Measurements from ENCODE around the gene ADAMTS2.

The ADAMTS2 gene

DNA sequence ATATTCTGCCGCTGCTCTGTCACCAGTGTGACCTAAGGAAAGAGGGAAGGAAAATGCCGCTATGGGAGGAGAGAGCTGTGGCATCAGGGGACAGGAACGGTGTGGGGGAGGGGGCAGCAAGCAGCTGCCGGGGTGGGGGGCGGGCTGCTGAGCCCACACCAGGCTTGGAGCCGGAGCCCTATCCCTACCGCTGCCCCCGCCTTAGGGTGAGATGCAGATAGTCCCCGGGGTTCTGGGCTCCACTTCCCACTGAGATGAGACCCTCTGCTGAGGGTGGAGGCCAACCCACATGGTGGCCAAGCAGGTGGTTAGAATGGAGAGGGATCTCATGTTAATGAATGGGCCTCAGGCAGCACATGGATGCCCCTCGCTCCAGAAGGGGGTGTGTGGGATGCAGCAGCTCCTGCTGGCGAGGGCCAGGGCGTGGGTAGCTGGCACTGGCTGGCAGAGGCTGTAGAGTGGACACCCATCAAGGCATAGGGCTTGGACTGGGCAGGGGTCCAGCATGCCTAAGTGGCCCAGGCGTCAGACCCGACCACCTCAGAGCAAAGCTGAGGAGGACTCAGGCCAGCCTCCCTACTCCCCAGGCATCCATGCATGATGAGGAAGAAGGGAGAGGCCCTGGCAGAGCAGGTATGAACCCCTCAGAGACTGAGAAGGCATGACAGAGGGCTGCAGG lies 153.6 kb downstream of the ADAMTS2 start:
- DNase-seq, result no peak

DNA sequence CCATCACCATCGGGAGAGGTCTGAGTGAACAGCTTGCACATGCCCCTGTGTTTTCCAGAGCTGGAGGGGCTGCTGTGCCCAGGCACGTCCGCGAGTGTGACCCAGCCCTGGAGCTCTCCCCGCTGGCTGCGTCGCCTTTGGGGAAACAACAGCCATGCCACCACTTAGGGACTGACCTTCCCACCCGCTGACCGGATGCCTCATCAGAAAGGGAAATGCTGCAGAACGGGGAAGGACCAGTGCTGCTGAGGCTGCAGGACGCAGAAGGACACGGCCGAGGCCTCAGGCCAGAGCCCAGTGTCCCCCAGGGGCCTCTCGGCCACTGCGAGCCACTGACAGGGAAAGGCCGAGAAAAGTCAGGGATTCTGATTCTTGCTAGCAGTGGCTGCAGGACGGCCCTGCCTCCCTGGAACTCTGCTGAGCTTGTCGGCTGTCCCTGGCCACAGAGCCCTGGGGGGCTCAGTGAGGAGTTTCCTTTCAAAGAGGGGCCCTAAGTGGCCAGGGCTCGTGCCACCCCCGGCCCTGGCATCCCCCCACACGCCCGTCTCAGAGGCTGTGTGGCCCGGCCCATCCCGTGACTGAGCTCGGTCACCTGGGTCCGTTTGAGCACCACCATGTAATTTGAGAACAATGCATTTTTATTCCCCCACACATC lies 154.3 kb downstream of the ADAMTS2 start:
- no peak for DNase-seq

DNA sequence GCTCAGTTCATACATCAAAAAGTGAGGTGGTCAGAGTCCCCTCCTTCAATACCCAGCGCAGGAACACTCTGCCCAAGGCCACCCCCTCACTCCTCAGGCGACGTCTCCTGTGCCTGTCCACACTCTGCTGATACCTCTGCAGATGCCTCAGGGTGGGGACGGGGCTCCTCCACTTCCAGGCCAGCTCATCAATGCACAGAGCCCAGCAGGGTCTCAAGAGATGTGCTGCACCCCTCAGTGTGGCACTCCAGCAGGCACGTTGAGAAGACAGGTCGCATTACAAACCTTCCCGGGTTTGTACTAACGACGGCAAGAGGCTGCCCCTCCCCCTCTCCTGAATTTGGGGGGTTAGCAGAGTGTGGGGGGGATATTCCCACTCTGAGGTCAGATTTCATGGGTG lies 156.6 kb downstream of the ADAMTS2 start:
- DNase-seq, result no peak

DNA sequence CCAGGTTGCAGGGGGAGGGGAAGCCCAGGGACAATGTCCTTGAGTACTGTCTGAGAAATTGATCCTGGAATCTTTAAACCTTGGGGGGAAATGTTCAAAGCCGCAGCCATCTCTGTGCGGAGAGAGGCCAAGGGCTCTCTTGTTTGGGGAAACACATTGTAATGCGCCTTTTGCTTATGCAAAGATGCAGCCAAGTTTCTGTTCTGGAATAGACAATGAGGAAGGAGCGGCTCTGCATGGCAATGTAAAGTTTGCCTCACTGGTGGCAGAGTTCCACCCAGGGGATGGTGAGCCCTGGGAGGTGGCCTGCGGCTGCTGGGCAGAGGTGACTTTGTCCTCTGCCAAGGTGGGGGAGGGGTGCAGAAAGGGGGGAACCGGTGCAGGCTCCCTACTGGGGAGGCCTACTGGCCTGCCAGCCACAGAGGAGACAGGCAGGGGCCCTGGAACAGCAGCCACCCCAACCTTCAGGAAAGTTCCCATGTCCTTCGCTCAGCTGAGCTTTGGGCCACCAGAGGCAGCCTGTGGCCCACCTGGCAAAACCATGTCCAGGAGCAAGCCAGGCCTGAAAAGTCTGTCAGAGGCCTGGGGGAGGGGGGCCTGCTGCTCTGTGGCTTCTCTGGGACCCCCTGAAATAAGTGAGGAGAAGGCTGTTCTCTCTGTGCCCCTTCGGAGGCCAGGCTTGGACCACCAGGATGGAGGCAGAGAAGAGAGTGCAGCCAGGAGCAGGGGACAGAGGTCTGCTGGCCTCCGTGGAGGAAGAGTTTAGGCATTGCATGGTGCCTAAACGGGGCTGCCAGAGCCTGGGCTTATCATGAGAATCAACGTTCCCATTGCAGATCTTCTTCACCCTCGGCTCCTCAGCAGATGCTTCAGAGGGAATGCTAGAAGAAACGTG lies 157.3 kb downstream of the ADAMTS2 start:
- no peak for DNase-seq

DNA sequence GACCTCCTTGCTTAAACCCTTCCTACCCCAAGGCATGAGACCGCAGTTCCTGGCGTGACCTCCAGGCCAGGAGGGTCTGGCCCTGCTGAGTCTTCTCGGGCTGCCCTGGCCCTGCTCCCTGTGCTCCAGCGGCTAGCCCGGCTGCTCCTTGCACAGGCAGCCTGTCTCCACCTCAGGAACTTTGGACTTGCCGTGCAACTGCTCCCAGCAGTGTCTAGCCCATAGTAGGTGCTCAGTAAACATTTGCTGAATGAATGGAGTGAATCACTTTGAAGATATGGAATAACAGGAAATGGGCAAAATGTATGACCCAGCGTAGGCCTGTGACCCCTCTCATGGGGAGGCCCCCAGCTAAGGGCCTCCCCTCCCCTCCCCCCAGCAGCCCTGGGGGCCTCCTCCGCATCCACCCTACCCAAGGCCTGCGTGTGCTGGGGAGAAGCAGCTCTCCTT lies 158.0 kb downstream of the ADAMTS2 start:
- no peak for DNase-seq

DNA sequence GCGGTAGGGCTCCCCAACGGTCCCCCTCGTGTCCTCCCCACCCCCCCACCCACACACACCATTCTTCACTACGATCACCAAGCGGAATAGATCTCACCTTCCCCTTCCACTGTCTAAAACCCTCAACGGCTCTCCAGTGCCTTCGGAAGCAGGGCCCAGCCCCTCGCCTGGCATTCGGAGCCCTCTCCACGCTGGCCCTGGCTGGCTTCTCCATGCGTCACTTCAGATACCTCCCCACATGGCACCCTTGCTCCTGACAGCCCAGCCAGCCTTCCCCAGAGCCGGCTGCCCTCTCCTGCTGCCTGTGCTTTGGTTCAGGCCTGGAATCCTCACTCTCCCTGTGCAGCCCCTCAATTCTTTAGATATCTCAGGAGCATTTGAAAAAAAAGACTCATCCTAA lies 158.5 kb downstream of the ADAMTS2 start:
- no peak for DNase-seq

DNA sequence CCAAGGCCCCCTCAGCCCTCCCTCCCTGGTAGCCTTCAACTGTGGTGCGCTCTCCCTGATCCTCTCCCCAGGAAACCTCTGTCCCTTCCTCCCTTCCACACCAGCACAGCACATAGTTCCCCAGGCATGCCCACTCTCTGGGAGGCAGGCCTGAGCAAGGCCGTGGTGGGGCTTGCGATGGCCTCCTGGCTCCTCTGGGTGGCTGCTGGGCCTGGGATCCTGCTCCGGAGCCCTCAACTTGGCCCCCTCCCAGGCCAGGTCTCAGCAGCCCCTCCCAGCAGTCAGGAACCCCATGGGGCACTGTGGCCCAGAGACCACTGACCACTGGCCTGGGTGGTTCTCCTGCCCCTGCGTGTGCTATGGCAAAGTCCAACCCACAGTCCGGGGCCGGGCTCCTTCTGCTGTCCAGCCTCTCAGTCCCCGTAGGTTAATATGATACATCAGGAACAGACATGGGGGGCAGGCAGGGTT lies 159.3 kb downstream of the ADAMTS2 start:
- DNase-seq, result no peak

DNA sequence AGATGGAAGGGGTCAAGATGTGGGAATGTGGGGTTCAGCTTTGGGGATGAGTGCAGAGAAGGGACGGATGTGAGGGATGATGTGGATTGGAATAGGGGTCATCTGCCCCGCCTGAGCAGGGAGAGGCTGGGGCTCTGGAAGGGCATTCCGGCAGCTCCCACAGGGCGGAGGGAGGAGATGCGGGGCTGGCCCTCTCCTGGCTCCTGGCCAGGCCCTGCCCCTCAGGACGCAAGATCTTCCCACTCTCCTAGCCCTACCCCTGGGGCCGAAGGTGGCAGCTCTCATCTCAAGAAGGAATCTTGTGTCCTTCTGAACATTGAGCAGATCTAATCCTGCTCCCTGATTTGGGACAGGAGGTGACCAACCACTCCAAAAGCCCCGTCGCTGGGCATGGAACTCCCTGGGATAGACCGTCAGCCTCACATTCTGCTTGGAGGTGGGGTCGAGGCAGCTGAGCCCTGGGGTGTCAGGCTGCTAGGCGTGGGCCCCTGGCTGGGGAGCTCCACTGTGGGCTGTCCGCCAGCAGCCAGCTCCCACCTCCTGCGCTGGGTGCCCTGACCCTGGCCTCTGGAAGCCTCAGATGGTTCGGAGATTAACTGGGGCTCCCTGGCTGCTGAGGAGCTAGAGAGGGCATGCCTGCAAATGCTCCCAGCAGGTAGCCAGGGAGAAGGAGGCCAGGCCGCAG lies 159.9 kb downstream of the ADAMTS2 start:
- no peak for DNase-seq

DNA sequence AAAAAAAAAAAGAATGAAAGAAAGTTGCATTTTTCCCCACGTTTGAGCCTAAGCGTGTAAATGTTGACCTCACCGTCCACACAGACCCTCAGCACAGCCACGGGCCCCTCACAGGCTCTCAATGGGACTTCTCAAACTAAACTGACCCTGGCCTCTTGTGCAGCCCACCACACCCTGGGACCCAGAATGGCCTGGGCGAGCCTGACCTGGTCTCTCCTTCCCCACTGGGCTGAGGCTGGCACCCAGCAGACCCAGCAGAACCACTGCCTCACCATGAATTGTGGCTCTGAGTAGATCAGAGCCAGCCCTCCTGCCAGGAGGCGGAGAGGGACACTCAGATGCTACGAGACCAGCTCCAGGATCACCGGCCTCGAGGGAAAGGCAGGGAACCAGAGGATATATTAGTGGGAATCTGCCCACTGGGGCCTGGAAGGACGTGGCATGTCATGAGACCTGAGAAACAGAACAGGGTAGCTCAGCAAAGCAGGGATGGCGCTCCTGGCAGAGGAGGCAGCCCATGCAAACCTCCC lies 160.7 kb downstream of the ADAMTS2 start:
- DNase-seq, result no peak

DNA sequence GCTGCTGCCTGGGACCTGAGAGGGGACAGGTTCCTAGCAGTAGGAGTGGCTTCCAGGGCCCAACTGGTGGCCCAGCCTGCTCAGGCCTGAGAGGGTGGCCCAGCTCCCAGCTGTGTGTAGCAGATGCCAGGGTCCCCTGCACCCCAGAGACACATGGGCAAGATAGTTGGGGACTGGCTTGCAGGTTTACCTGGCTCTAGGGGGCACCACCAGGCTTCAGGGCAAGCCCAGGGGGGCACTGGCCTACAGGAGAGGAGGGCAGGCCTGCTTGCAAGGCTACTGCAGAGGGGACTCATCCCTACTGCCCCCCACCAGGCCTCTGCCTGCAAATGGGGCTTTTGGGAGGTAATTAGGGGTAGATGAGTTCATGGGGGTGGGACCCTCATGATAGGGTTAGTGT lies 161.8 kb downstream of the ADAMTS2 start:
- no peak for DNase-seq

DNA sequence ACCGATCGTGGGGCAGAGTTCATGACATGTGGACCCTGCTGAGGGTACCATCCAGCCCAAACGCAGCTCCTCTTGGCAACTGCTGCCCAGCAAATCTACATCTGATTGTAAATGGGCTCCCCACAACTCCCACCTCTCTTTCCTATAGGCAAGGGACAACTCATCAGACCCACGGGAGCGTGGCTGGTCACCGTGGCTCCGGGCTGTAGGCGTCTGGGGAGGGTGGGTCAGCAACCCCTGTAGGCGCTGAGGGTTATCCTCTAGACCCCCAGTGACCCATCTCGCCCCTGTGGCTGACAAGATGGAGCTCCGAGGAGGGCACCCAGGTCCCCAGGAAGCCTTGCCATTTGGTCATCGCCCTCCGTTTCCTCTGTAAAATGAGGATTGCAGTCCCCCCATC lies 162.7 kb downstream of the ADAMTS2 start:
- DNase-seq, result no peak

DNA sequence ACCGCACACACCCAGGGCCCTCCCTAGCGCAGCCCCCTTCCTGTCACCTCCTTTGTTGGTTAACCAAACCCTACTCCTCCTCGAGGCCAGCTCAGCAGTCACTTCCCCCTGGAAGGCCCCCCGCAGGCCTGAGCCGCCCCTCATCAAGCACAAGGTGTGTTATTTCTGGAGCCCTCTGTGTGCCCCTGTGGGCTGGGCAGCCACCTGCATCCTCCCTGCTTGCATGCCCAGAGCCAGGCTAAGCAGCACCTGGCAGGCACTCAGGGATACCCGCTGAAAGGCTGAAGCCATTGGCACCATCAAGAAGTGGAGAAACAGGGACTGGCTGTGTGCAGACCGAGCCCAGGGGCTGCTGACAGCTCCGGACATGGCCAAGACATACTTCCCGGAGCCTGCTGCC lies 163.3 kb downstream of the ADAMTS2 start:
- DNase-seq, result no peak

DNA sequence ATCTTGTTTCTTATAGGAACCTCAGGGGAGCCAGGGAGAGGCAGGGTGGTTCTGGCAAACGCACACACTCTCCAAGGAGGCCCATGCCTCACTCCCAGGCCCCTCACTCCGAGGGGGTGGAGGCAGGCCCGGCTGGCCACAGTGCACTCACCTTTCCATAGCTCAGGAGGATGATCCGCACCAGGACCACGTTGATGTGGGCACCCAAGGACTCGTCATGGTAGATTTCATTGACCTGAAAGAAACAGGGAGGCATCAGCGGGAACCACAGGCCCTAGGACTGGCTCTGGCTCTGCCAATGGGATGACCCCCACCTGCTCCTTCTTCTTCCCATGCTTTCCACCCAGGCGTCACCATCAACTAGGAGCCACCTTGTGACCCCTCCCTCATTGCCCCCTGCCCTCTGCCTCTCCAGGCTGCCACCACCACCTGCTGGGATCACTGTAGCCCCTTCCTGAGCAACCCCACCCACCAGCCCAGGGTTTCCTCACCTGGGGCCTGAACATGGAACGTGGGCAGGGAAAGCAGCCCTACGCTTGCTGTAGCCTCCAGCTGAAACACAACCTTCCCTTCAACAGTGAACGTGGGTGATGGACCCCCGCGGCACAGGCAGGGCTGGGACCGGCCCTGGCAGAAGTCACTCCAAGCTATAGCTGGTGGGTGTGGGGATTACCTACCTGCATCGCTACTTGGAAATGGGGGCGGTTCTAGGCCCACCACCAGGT lies 164.2 kb downstream of the ADAMTS2 start:
- no peak for DNase-seq

DNA sequence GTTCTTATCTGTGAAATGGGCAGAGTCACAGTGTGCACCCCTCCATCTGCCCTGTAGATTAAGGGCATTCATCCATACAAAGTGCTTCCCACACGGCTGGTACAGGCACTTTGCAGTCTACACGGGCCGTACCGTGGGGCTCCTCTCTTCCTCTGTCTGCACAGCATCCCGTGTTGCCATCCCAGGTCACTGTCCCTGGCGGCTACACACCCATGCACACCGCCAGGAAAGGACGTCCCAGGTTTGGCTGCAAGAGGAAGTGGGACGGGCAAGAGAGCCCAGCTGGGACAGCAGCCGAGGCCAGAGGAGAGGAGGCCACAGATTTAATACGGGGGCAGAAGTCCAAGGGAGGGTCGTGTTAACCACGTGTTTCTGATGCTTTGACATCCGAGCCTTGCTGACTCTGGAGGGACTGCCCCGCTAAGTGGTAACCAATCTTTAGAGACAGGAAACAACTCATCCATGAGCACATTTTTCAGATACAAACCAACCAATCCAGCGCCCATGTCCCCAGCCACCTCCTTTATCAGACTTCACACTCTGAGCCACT lies 165.1 kb downstream of the ADAMTS2 start:
- DNase-seq, result no peak

DNA sequence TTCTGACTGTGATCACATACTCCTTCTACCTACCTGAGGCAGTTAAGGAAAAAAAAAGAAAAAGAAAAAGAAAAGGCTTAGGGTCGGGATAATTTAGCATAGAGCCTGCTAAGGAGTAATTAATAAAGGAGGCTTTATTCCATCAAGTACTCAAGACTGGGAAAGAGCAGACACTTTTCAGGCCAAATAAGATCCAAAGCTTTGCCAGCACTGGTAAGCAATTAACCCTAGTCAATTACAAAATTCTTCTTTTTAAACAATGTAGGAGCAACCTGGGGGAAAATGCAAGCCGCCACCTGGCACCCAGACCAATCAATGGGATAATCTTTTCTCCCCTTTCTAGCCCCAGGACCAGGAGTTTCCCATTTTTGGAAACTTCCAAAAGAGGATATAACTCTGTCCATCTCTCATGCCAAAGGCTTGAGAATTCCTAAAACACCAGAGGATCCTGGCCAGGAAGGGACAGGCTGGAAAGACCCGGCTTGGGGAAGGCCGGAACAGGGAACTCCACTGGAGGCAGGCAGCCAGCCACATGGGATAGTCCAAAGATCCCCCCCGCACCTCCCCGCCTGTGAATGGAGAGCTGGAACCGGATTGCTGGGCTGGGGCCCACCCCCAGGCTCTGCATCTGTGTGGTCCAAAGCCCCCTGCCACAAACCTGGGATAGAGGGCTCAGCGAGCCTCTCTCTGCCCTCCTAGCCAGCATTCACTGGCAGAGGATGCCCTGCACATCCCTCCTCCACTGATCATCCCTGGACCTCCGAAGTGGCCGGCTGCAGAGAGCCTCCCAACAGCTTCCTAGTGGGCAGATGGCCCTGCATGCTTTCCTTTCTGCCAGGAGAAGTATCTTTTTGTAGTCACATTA lies 167.3 kb downstream of the ADAMTS2 start:
- no peak for DNase-seq

DNA sequence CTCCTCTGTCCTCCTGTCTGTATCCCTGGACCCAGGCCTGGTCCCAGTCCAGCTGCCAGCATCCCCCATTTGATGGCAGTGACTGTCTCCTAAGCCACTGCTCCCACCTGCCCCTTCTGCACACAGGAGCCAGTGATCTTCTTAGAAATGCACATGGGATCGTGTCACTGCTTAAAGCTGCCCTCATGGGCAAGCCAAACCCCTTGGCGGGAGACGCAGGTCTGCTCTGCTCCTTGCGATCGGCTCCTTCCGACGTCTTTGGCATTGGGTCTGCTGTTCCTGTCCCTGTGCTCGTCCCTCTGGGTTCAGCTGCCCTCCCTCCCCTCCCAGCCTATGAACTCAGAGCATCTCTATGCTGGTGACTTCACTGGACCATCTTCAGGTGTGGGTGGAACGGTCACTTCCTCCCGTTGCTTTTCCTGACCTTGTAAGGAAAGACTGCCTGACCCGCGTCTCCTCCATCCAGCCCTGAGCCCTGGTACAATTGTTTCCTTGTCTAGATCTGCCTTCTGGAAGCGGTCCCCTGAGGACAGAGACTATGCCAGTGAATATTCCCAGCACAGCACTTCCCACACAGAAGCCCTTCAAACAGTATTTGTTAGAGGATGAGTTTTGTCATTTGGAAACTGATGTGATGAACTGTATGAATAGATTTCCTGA lies 168.6 kb downstream of the ADAMTS2 start:
- no peak for DNase-seq

DNA sequence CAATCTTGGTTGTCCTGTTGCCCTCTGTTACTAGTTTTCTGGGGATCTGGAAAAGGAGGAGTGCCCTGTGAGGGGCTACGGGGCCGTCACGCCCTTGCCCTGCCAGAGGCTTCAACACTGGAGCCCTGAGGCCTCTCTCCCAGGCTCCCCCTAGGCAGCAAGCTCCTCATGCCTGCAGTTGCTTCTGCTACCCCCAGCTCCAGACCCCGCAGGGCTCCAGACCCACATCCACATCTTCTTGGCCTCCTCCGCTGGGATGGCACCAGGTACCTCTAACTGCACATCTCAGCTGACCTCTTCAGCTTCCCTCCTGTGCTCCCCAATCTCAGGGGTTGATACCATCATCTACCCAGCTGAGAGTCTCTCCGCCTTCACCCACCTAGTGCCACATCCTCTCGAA lies 169.1 kb downstream of the ADAMTS2 start:
- DNase-seq, result no peak

DNA sequence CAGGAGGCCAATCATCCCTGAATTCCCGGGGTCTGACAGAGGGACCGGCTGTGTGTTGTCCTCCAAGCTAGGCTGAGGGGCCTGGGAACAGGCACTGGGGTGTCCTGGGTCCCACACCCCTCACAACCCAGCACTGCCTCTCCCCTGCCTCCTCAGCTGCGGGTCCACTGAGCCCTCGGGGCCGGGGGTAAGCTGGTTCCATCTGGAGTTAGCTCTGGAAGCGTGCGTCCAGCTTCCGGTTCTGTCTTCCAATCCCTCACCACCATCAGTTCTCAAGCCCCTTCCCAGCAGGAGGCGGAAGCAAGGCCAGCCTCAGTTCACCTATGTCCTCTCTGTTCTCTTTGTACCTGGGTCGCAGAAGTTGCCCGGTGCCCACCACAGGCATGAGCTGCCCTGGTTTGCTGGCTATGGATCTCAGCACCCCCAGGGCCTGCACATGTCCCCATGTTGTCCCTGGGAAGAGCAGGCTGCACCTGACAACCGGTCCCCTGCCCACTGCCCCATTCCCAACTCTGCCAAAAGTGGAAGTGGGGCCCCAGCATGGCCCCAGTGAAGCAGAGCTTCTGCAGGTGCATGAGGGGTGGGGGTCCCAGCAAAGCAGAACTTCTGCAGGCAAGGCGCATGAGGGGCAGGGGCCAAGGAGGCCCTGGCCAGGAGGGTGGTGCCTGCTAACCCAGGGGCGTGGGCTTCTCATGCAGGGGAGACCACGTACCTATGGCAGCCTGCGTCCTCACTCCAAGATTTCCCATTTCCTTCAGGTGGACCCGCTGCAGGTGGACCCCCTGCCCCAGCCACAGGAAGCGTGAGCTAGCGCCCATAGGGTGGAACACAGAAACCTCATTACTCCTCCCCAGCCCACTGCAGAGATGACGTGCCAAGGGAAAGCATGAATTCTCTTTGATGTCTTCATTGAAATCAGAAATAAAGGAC lies 173.2 kb downstream of the ADAMTS2 start:
- DNase-seq, result no peak

DNA sequence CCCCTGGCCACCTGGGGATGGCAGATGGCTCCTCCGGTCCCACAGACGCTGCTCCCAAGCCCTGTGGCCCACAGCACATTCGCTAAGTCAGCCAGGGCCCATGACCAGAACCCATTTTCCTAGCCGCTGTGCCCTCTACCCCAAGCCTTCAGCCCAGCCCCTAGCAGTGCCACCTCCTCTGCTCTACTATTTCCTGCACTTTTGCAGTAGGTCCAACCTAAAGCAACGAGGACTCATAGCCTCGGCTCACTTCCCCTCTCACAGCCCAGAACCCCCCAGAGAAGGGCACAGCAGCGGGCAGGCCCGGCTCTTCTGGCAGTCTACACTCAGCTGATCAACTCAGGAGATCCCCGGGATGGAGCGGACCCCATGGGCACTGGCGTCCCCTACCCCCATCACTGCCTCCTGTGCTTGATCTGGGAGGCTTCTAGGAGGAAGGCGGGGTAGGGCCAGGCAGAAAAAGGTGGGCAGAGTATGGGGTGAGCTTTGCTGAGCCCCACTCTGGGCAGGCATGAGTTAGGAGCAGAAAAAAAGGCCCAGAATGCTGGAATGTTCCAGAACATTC lies 173.9 kb downstream of the ADAMTS2 start:
- DNase-seq, result no peak
